Dorsolateral prefrontal cortex (tissue), 118 donors: ENCODE measurements around the gene LDLR. TPM values are rescaled to one million over a fixed set of nuclear protein-coding genes. Genes with fewer than 3 reads are reported as not detected.

ENCODE experiments used
- microRNA-seq, 43 experiments: library from miRNA; unstranded; fragments of <30 nt; microRNA quantifications; one replicate each; pipeline ENCODE4 v1.2.0, GENCODE V29; 2022
- total RNA-seq, 120 experiments: library from RNA; stranded (reverse); gene quantifications; one replicate each; pipeline versions ENCODE4 v1.2.3 to v1.2.4, GENCODE V29; 2022

Gene LDLR
- total RNA-seq, 120 experiments from 2014 or later: 14.7 to 92.5 (median 30.9) TPM

Small RNA genes within 50 kb of the gene (microRNA-seq; reads per million reads assigned to microRNA genes)
- 0 to 8.1 (median 1.5) reads per million in 43 experiments for gene MIR6886

Other genes with a start within 250 kb of the LDLR start
- gene C19orf38, start 241.0 kb upstream of the LDLR start, total RNA-seq: 1 to 10 TPM in 95 of 120 experiments, under 1 TPM in 20, not detected in 5; 0.36 to 6.0 (median 1.8) TPM
- 10 to 100 TPM; 31.2 to 58.4 (median 45.9) TPM for gene CARM1, start 217.9 kb upstream of the LDLR start, total RNA-seq
- 10 to 100 TPM; 22.1 to 45.7 (median 32.1) TPM for gene YIPF2, start 160.8 kb upstream of the LDLR start, total RNA-seq
- gene TIMM29, start 160.7 kb upstream of the LDLR start, total RNA-seq: 10 to 100 TPM; 15.6 to 33.0 (median 23.3) TPM
- 100 to 1,000 TPM; 103 to 170 (median 136) TPM for gene SMARCA4, start 128.4 kb upstream of the LDLR start, total RNA-seq
- gene SPC24, start 66.3 kb downstream of the LDLR start, total RNA-seq: 1 to 10 TPM in 102 of 120 experiments, under 1 TPM in 17, not detected in 1; 0.44 to 4.9 (median 1.8) TPM
- gene KANK2, start 108.1 kb downstream of the LDLR start, total RNA-seq: 10 to 100 TPM; 13.8 to 97.3 (median 30.1) TPM
- 1 to 10 TPM in 43 of 120 experiments, under 1 TPM in 14, not detected in 63; 0.39 to 3.2 (median 1.5) TPM for gene ANGPTL8, start 150.2 kb downstream of the LDLR start, total RNA-seq
- 10 to 100 TPM; 11.9 to 74.8 (median 27.0) TPM for gene DOCK6, start 173.1 kb downstream of the LDLR start, total RNA-seq
- 1 to 10 TPM in 1 of 120 experiments, under 1 TPM in 5, not detected in 114; 0.44 to 1.8 (median 0.62) TPM for gene TSPAN16, start 206.7 kb downstream of the LDLR start, total RNA-seq